HepG2 (cell line): ENCODE measurements around the gene UBE2D3. TPM values are rescaled to one million over a fixed set of nuclear protein-coding genes. Genes with fewer than 3 reads are reported as not detected.

Experiments
- ATAC-seq: fragments of 200-7000 bp; cut with Tn5 transposase; 3 replicates; pipeline ENCODE4 v1.9.1; 2020; ENCODE audit warnings: mild to moderate bottlenecking, moderate library complexity
- BruUV-seq: library from RNA; stranded (reverse); fragments of 400-500 nt; replicated peaks from 2 replicates; lab custom pipeline; 2021; lab: Mats Ljungman, UMichigan
- CTCF ChIA-PET: fragments of 300-600 bp; formaldehyde crosslinking; extraction: SDS; loops from one replicate; lab custom pipeline; 2021; ENCODE audit warnings: low total read pairs, inconsistent platforms, low intra/inter-chr PET ratio; lab: Yijun Ruan, JAX
- POLR2A ChIA-PET: fragments of 350-600 bp; sonication (Branson Sonifier 250); formaldehyde crosslinking; loops from one replicate; lab custom pipeline; 2020; ENCODE audit warnings: antibody characterized with exemption, inconsistent platforms; lab: Yijun Ruan, JAX
- DNase-seq: peaks from one replicate; pipeline ENCODE4 v3.0.0-alpha.2; 2015; ENCODE audit warnings: low spot score
- FAIRE-seq: peaks from 3 replicates; lab custom pipeline; 2011; peaks lifted over from hg19 to GRCh38; lab: Jason Lieb, UNC
- H2AFZ ChIP-seq: one replicate; pipeline ENCODE4 v1.6.1; 2011; ENCODE audit warnings: low read length, inconsistent platforms
- H3K27ac ChIP-seq: fragments of 300-600 bp; 3 replicates; pipeline ENCODE4 v1.8.0; 2011; ENCODE audit warnings: mixed run types, mild to moderate bottlenecking, mixed read lengths, low read length, inconsistent platforms; ENCODE audit not compliant: insufficient read depth; ENCODE audit errors: extremely low read length
- H3K27me3 ChIP-seq, 2 experiments: fragments of 200-600 bp in 1 of 2; 2 replicates in 1 of 2; 3 replicates in 1 of 2; pipeline versions ENCODE4 v1.6.0 to v1.8.0; 2011; ENCODE audit warnings: low read length in 2 of 2, mild to moderate bottlenecking in 2 of 2, moderate library complexity in 2 of 2, inconsistent platforms in 1 of 2; ENCODE audit not compliant: insufficient read depth in 2 of 2, control insufficient read depth in 1 of 2
- H3K36me3 ChIP-seq, 2 experiments: fragments of 200-600 bp in 1 of 2; replicated peaks in 1 of 2; 2 replicates in 1 of 2; 3 replicates in 1 of 2; pipeline versions ENCODE4 v1.5.1 to v1.8.0; 2011; ENCODE audit warnings: low read length in 2 of 2, inconsistent platforms in 1 of 2; ENCODE audit not compliant: insufficient read depth in 2 of 2, control insufficient read depth in 1 of 2
- H3K4me1 ChIP-seq: 2 replicates; pipeline ENCODE4 v1.5.1; 2012; ENCODE audit warnings: low read length, inconsistent platforms; ENCODE audit not compliant: insufficient read depth
- H3K4me2 ChIP-seq: 2 replicates; pipeline ENCODE4 v1.6.0; 2011; ENCODE audit warnings: low read depth, low read length, inconsistent platforms
- H3K4me3 ChIP-seq, 3 experiments: fragments of 200-600 bp in 1 of 3; sonication (generic), shearing (Covaris generic) in 1 of 3; replicated peaks in 1 of 3; 2 replicates each; pipeline ENCODE4 v1.5.1; 2011 to 2016; ENCODE audit warnings: low read length in 3 of 3, inconsistent platforms in 2 of 3, low read depth in 2 of 3, mild to moderate bottlenecking in 2 of 3, control low read depth in 1 of 3, mixed read lengths in 1 of 3; ENCODE audit not compliant: insufficient read depth in 1 of 3
- H3K79me2 ChIP-seq: one replicate; pipeline ENCODE4 v1.6.1; 2011; ENCODE audit warnings: low read length, inconsistent platforms; ENCODE audit not compliant: insufficient read depth
- H3K9ac ChIP-seq: 2 replicates; pipeline ENCODE4 v1.6.0; 2011; ENCODE audit warnings: mild to moderate bottlenecking, low read depth, low read length, inconsistent platforms; ENCODE audit not compliant: insufficient read depth
- H3K9me3 ChIP-seq: 2 replicates; pipeline ENCODE4 v1.5.1; 2012; ENCODE audit warnings: mild to moderate bottlenecking, low read length
- H4K20me1 ChIP-seq: 2 replicates; pipeline ENCODE4 v1.6.0; 2011; ENCODE audit warnings: inconsistent platforms, mild to moderate bottlenecking, low read length, moderate library complexity; ENCODE audit not compliant: insufficient read depth
- ATF5 ChIP-seq: sonication (generic); formaldehyde crosslinking; IDR thresholded peaks from 2 replicates; pipeline ENCODE4 v1.4.0; 2020; ENCODE audit warnings: mild to moderate bottlenecking, low read depth, missing genetic modification reagents
- ATM ChIP-seq: fragments of 450-650 bp; IDR thresholded peaks from 2 replicates; pipeline ENCODE4 v1.7.1; 2017; ENCODE audit warnings: mild to moderate bottlenecking, borderline replicate concordance
- HOXA9 ChIP-seq: sonication (generic); formaldehyde crosslinking; IDR thresholded peaks from 2 replicates; pipeline ENCODE4 v1.8.1; 2022; ENCODE audit warnings: missing genetic modification reagents, mild to moderate bottlenecking, moderate library complexity, borderline replicate concordance
- ISL2 ChIP-seq: sonication (generic); formaldehyde crosslinking; IDR thresholded peaks from 2 replicates; pipeline ENCODE4 v1.5.0; 2020; ENCODE audit warnings: missing genetic modification reagents
- MZF1 ChIP-seq: sonication (generic); formaldehyde crosslinking; IDR thresholded peaks from 2 replicates; pipeline ENCODE4 v1.8.1; 2023; ENCODE audit warnings: mild to moderate bottlenecking, missing genetic modification reagents, borderline replicate concordance
- PBX2 ChIP-seq: IDR thresholded peaks from 2 replicates; pipeline ENCODE4 v1.6.1; 2016; ENCODE audit warnings: control low read depth
- PCBP1 ChIP-seq: fragments of 200-400 bp; formaldehyde crosslinking; IDR thresholded peaks from 2 replicates; pipeline ENCODE4 v1.6.1; 2017; ENCODE audit warnings: mild to moderate bottlenecking, low read depth, low read length, borderline replicate concordance
- POLR2AphosphoS2 ChIP-seq: IDR thresholded peaks from 2 replicates; pipeline ENCODE4 v1.6.1; 2011; ENCODE audit warnings: low read depth, low read length, improper control_type of control experiment
- PPARG ChIP-seq: conservative IDR thresholded peaks from 2 replicates; pipeline ENCODE4 v1.6.1; 2016; ENCODE audit warnings: missing biosample characterization, missing genetic modification reagents
- RBAK ChIP-seq: sonication (generic); formaldehyde crosslinking; IDR thresholded peaks from 2 replicates; pipeline ENCODE4 v1.5.1; 2020; ENCODE audit warnings: mild to moderate bottlenecking, missing genetic modification reagents
- SMAD9 ChIP-seq: sonication (generic); formaldehyde crosslinking; IDR thresholded peaks from 2 replicates; pipeline ENCODE4 v1.5.1; 2020; ENCODE audit warnings: mild to moderate bottlenecking, missing genetic modification reagents
- SRSF1 ChIP-seq: fragments of 200-400 bp; formaldehyde crosslinking; optimal IDR thresholded peaks from 2 replicates; pipeline ENCODE3; 2017; ENCODE audit warnings: mild to moderate bottlenecking, low read depth, low read length, moderate library complexity
- TEAD2 ChIP-seq: sonication (generic); formaldehyde crosslinking; IDR thresholded peaks from 2 replicates; pipeline ENCODE4 v1.9.0; 2021; ENCODE audit warnings: missing genetic modification reagents
- ZIK1 ChIP-seq: sonication (generic); formaldehyde crosslinking; IDR thresholded peaks from 2 replicates; pipeline ENCODE4 v1.5.0; 2020; ENCODE audit warnings: mild to moderate bottlenecking, low read depth, missing genetic modification reagents, borderline replicate concordance
- ZNF773 ChIP-seq: sonication (generic); formaldehyde crosslinking; IDR thresholded peaks from 2 replicates; pipeline ENCODE4 v1.4.0; 2020; ENCODE audit warnings: missing genetic modification reagents, borderline replicate concordance
- WGBS: methylation state at CpG from one replicate; pipeline ENCODE4 v1.1.6; 2017; ENCODE audit warnings: low lambda C conversion rate; 5-methylcytosine and 5-hydroxymethylcytosine counted together
- in situ Hi-C: cut with HindIII; loops from 2 replicates; pipeline ENCODE4 v1.10.0; 2017; ENCODE audit warnings: low pct_unique_long_range_greater_than_20kb; ENCODE audit not compliant: extremely low pct_ligation_motif_present
- intact Hi-C: fragments of 100-400 bp; cut with micrococcal nuclease; formaldehyde crosslinking; loops from one replicate; pipeline ENCODE4 v1.10.0; 2022; ENCODE audit not compliant: unreplicated experiment
- polyA plus RNA-seq, 8 experiments: library from polyadenylated mRNA; depleted of rRNA in 3 of 8; stranded (reverse) in 7 of 8; unstranded in 1 of 8; fragments of >200 nt; fragmentation: Illumina TruSeq in 4 of 8; extraction: Trizol in 4 of 8; gene quantifications; 2 replicates each; pipeline versions ENCODE4 v1.2.1 to v1.2.3, GENCODE V29; 2011 to 2016; ENCODE audit warnings: low read depth in 4 of 8, missing spikeins in 1 of 8, mixed read lengths in 1 of 8; ENCODE audit not compliant: insufficient read depth in 1 of 8
- total RNA-seq, 5 experiments: library from RNA; depleted of rRNA; stranded (reverse); fragments of >200 nt; fragmentation: Illumina TruSeq; extraction: Trizol; gene quantifications; 2 replicates each; pipeline ENCODE4 v1.2.3, GENCODE V29; 2016; ENCODE audit warnings: low read depth in 1 of 5
- TF ChIP-seq, protein P1 (sequence below): sonication (generic); formaldehyde crosslinking; IDR thresholded peaks from 2 replicates; pipeline ENCODE4 v1.9.0; 2021; ENCODE audit warnings: mild to moderate bottlenecking, missing genetic modification reagents

The UBE2D3 gene
- total and polyA plus RNA-seq, 2 of the 13 experiments (the other 11 are each of a cell fraction or from before 2014, with no cell fraction given), result 224 to 293 TPM

GRCh38 chr4:102772738-102773340 lies 54.5 kb downstream of the UBE2D3 start (continued):
- TF ChIP-seq ZIK1 (CRISPR knock-in tag) (no peak), POLR2AphosphoS2 (no peak)

- ChIA-PET POLR2A (no interaction called here), CTCF (no interaction called here)
- Histone ChIP-seq H3K4me1 (peaks cover 14% of the 10 kb centered on the region), H3K4me3 (no peak overlapping the region), H2AFZ (no peak overlapping the region), H3K4me2 (no peak overlapping the region), H3K36me3 (no peaks in the 10 kb centered on the region), H3K27me3 (no peaks in the 10 kb centered on the region; a peak in 1 of 5 replicates), H3K9me3 (no peaks in the 10 kb centered on the region), H4K20me1 (no peaks in the 10 kb centered on the region), H3K27ac (no peak overlapping the region), H3K9ac (no peak overlapping the region), H3K79me2 (peaks cover 6% of the 10 kb centered on the region)
- no TSS peak for BruUV-seq
- no peak for ATAC-seq
- intact Hi-C loops, result loop anchor here (5.0 kb wide), 2 partner anchors 48 to 62 kb away; partner anchors contain the start of gene UBE2D3
- 35% methylated on average over 3 of the region's 3 CpGs for WGBS
- in situ Hi-C loops, result no loop called here
- FAIRE-seq, result no peak
- DNase-seq, result no peak
- no peak for TF ChIP-seq HOXA9 (CRISPR knock-in tag)
- TF ChIP-seq ATM, result no peak
- TF ChIP-seq PPARG (CRISPR knock-in tag), result no peak
- TF ChIP-seq SMAD9, result no peak
- TF ChIP-seq PBX2 (CRISPR knock-in tag), result no peak
- no peak for TF ChIP-seq MZF1 (CRISPR knock-in tag)
- TF ChIP-seq, protein P1, sequence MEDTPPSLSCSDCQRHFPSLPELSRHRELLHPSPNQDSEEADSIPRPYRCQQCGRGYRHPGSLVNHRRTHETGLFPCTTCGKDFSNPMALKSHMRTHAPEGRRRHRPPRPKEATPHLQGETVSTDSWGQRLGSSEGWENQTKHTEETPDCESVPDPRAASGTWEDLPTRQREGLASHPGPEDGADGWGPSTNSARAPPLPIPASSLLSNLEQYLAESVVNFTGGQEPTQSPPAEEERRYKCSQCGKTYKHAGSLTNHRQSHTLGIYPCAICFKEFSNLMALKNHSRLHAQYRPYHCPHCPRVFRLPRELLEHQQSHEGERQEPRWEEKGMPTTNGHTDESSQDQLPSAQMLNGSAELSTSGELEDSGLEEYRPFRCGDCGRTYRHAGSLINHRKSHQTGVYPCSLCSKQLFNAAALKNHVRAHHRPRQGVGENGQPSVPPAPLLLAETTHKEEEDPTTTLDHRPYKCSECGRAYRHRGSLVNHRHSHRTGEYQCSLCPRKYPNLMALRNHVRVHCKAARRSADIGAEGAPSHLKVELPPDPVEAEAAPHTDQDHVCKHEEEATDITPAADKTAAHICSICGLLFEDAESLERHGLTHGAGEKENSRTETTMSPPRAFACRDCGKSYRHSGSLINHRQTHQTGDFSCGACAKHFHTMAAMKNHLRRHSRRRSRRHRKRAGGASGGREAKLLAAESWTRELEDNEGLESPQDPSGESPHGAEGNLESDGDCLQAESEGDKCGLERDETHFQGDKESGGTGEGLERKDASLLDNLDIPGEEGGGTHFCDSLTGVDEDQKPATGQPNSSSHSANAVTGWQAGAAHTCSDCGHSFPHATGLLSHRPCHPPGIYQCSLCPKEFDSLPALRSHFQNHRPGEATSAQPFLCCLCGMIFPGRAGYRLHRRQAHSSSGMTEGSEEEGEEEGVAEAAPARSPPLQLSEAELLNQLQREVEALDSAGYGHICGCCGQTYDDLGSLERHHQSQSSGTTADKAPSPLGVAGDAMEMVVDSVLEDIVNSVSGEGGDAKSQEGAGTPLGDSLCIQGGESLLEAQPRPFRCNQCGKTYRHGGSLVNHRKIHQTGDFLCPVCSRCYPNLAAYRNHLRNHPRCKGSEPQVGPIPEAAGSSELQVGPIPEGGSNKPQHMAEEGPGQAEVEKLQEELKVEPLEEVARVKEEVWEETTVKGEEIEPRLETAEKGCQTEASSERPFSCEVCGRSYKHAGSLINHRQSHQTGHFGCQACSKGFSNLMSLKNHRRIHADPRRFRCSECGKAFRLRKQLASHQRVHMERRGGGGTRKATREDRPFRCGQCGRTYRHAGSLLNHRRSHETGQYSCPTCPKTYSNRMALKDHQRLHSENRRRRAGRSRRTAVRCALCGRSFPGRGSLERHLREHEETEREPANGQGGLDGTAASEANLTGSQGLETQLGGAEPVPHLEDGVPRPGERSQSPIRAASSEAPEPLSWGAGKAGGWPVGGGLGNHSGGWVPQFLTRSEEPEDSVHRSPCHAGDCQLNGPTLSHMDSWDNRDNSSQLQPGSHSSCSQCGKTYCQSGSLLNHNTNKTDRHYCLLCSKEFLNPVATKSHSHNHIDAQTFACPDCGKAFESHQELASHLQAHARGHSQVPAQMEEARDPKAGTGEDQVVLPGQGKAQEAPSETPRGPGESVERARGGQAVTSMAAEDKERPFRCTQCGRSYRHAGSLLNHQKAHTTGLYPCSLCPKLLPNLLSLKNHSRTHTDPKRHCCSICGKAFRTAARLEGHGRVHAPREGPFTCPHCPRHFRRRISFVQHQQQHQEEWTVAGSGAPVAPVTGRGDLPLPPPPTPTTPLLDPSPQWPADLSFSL (CRISPR knock-in tag), result no peak
- no peak for TF ChIP-seq ATF5 (CRISPR knock-in tag)
- no peak for TF ChIP-seq TEAD2 (CRISPR knock-in tag)
- no peak for TF ChIP-seq ZNF773
- TF ChIP-seq PCBP1, result no peak
- no peak for TF ChIP-seq SRSF1
- TF ChIP-seq ISL2 (CRISPR knock-in tag), result no peak
- TF ChIP-seq RBAK (CRISPR knock-in tag), result no peak
These were observed 62.5 kb downstream of the UBE2D3 start for GRCh38 chr4:102764901-102765300.
